NCI-H1694 (cell line): ENCODE measurements around the gene MIDN.

Source experiments
- DNase-seq: peaks from one replicate; lab custom pipeline; 2025; lab: John Stamatoyannopoulos, UW

MIDN gene

GRCh38 chr19:1233115-1233667, 15.2 kb upstream of the MIDN start:
- DNase-seq, result no peak

GRCh38 chr19:1234051-1234954, 14.1 kb upstream of the MIDN start:
- no peak for DNase-seq

- no peak for DNase-seq
Observed at GRCh38 chr19:1234955-1235380, 13.4 kb upstream of the MIDN start.

GRCh38 chr19:1235625-1236538, 12.5 kb upstream of the MIDN start:
- no peak for DNase-seq

GRCh38 chr19:1236576-1236975, 11.8 kb upstream of the MIDN start:
- no peak for DNase-seq

- no peak for DNase-seq
Observed at GRCh38 chr19:1237027-1237659, 11.2 kb upstream of the MIDN start.

GRCh38 chr19:1237754-1238368, 10.5 kb upstream of the MIDN start, which contains the start of gene CBARP:
CBARP (minus strand) TSS chr19:1238005; CDS start chr19:1236100, 1,905 bp downstream.
- DNase-seq, result no peak

- no peak for DNase-seq
Observed at GRCh38 chr19:1238369-1239303, 9.7 kb upstream of the MIDN start.

- DNase-seq, result no peak
Observed at GRCh38 chr19:1239420-1239795, 9.0 kb upstream of the MIDN start.

GRCh38 chr19:1239796-1240737, 8.3 kb upstream of the MIDN start:
- peak; percentile 45 for DNase-seq

GRCh38 chr19:1240925-1241324, 7.5 kb upstream of the MIDN start:
- no peak for DNase-seq

- peak; percentile 69 for DNase-seq
Observed at GRCh38 chr19:1241417-1242095, 6.8 kb upstream of the MIDN start, which contains the start of gene ATP5F1D. ATP5F1D (plus strand) TSS chr19:1241751; CDS start chr19:1241851, 100 bp downstream.

- DNase-seq, result peak; percentile 45
Observed at GRCh38 chr19:1243768-1244692, 4.4 kb upstream of the MIDN start.

GRCh38 chr19:1244693-1245451, 3.5 kb upstream of the MIDN start:
- DNase-seq, result no peak

GRCh38 chr19:1245494-1246264, 2.7 kb upstream of the MIDN start:
- no peak for DNase-seq
